Loucy (cell line): Measurements from ENCODE around the gene ZNF587B.
"Not testable (repeated sequence)": the region's sequence is repeated elsewhere in the genome, so short reads cannot be mapped to it uniquely, and the experiment has no call there.

Experiments
- EZH2phosphoT487 ChIP-seq: fragments of 200-600 bp; IDR thresholded peaks from 2 replicates; pipeline ENCODE4 v1.6.1; 2018; ENCODE audit warnings: antibody characterized with exemption, mild to moderate bottlenecking, moderate library complexity, borderline replicate concordance
- TF ChIP-seq, protein P1 (sequence below): fragments of 200-600 bp; sonication (generic); conservative IDR thresholded peaks from 2 replicates; pipeline ENCODE4 v1.5.1; 2014; ENCODE audit warnings: mild to moderate bottlenecking, antibody characterized with exemption, low read length

DNA sequence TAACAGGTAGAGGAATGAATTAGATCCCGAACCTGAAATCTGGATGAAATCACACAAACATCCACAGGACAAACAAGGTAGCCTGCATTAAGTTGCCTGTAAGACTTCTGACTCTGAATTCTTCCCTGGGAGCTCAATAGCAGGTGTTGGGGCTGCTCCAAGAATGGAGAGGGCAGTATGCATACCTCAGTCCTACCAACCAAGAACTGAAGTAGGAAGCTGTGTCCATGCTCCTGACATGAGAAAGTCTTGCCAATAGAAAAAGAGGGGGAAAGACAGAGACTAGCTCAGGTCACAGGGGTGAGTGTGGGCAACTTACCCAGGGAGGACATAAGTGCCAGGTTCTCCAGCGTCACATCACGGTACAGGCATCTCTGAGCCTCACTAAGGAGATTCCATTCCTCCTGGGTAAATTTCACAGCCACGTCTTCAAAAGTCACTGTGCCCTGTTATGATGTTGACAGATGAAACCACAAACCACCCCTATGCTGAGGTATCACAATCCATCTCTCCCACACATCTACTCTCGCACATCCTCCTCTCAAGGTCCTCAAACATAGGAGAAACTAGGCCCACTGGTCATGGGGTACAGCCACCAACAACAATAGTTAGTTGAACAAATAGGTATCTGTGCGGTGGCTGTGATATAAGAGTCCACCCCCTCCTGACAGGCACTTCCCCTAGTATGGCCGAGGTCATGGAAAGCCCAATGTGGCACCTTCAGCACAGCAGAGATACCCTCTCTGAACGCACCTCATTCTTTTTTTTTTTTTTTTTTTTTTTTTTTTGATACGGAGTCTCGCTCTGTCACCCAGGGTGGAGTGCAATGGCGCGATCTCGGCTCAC lies 16.9 kb upstream of the ZNF587B start:
- TF ChIP-seq, protein P1, sequence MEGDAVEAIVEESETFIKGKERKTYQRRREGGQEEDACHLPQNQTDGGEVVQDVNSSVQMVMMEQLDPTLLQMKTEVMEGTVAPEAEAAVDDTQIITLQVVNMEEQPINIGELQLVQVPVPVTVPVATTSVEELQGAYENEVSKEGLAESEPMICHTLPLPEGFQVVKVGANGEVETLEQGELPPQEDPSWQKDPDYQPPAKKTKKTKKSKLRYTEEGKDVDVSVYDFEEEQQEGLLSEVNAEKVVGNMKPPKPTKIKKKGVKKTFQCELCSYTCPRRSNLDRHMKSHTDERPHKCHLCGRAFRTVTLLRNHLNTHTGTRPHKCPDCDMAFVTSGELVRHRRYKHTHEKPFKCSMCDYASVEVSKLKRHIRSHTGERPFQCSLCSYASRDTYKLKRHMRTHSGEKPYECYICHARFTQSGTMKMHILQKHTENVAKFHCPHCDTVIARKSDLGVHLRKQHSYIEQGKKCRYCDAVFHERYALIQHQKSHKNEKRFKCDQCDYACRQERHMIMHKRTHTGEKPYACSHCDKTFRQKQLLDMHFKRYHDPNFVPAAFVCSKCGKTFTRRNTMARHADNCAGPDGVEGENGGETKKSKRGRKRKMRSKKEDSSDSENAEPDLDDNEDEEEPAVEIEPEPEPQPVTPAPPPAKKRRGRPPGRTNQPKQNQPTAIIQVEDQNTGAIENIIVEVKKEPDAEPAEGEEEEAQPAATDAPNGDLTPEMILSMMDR: not testable (repeated sequence)
- TF ChIP-seq EZH2phosphoT487: not testable (repeated sequence)
